ENCODE data around the gene BMAL1. TPM values are rescaled to one million over a fixed set of nuclear protein-coding genes. Genes with fewer than 3 reads are reported as not detected.

BMAL1 gene
- total and polyA plus RNA-seq, 2 donors (not counting 3 experiments of a cell fraction or from before 2014, with no cell fraction given), result 5.8 to 10.1 TPM

DNA sequence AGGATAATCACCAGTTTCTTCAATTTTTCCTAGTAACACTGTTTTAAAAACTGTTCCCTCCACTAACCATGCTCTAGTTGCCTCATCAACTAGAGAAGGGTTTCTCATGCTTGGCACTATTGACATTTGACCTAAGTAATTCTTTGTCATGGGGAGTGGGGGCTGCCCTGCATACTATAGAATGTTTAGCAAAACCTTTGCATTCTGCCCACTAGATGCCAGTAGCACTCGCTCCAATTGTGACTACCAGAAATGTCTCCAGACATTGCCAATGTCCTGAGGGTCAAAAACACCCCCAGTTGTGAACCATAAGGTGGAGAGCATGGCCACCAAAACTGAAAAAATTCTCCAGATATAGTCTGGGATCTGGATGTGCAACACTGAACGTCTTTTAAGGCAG is 27.6 kb upstream of the BMAL1 start:
- Histone ChIP-seq H3K79me2 (ENCODE audit: control insufficient read depth, insufficient read depth, low read length) (no peaks in the 10 kb centered on the region), H3K9ac (replicated peaks; ENCODE audit: extremely low read depth, insufficient read depth, low read length) (no peak overlapping the region), H3K9me1 (replicated peaks; ENCODE audit: control insufficient read depth, extremely low read depth, insufficient read depth, low read length) (no peaks in the 10 kb centered on the region), H3K27me3 (ENCODE audit: control insufficient read depth in 2 of 2, insufficient read depth in 2 of 2, low read length in 2 of 2) (peaks cover 24 to 25% of the 10 kb centered on the region in 2 experiments), H3K4me2 (ENCODE audit: insufficient read depth, low read length) (no peak overlapping the region), H3K27ac (ENCODE audit: insufficient read depth, low read depth, low read length) (no peak overlapping the region), H3K9me3 (replicated peaks; ENCODE audit: control insufficient read depth, insufficient read depth, low read length) (no peaks in the 10 kb centered on the region), H3K4me1 (ENCODE audit: control insufficient read depth, extremely low read depth, insufficient read depth, low read length) (no peaks in the 10 kb centered on the region), H4K20me1 (replicated peaks; ENCODE audit: control insufficient read depth, extremely low read depth, insufficient read depth, low read length) (no peaks in the 10 kb centered on the region), H2AFZ (ENCODE audit: low read depth, low read length) (no peak overlapping the region), H3K36me3 (ENCODE audit: control insufficient read depth in 2 of 2, extremely low read depth in 1 of 2, insufficient read depth in 2 of 2, low read length in 2 of 2) (no peaks in the 10 kb centered on the region), H3K4me3 (replicated peaks in 1 of 3; ENCODE audit: insufficient read depth in 1 of 3, low read depth in 1 of 3, low read length in 3 of 3) (no peak overlapping the region)
- peak; percentile 3 for DNase-seq (ENCODE audit: low read depth, low spot score)
- no peak for FAIRE-seq
- intact Hi-C loops (cut with micrococcal nuclease) (loop anchor here (1.0 kb wide), 2 partner anchors 85 to 94 kb away; no protein-coding TSS in a partner anchor), dilution Hi-C loops (cut with MboI; ENCODE audit: extremely low pct_ligation_motif_present, low sequenced_read_pairs) (no loop called here)
- POLR2A ChIA-PET, result no interaction called here
- TF ChIP-seq, protein P1, sequence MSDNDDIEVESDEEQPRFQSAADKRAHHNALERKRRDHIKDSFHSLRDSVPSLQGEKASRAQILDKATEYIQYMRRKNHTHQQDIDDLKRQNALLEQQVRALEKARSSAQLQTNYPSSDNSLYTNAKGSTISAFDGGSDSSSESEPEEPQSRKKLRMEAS (IDR thresholded peaks at IDR 0.05; ENCODE audit: insufficient read depth, insufficient read length), result no peak
- TF ChIP-seq, protein P2, sequence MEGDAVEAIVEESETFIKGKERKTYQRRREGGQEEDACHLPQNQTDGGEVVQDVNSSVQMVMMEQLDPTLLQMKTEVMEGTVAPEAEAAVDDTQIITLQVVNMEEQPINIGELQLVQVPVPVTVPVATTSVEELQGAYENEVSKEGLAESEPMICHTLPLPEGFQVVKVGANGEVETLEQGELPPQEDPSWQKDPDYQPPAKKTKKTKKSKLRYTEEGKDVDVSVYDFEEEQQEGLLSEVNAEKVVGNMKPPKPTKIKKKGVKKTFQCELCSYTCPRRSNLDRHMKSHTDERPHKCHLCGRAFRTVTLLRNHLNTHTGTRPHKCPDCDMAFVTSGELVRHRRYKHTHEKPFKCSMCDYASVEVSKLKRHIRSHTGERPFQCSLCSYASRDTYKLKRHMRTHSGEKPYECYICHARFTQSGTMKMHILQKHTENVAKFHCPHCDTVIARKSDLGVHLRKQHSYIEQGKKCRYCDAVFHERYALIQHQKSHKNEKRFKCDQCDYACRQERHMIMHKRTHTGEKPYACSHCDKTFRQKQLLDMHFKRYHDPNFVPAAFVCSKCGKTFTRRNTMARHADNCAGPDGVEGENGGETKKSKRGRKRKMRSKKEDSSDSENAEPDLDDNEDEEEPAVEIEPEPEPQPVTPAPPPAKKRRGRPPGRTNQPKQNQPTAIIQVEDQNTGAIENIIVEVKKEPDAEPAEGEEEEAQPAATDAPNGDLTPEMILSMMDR (IDR thresholded peaks at IDR 0.05; ENCODE audit: extremely low read depth in 1 of 2, insufficient read depth in 1 of 2, low read depth in 1 of 2, low read length in 2 of 2), result no peak
- TF ChIP-seq MYC (IDR thresholded peaks at IDR 0.05; ENCODE audit: low read depth, low read length), result no peak
- no peak for TF ChIP-seq FOS (IDR thresholded peaks at IDR 0.05; ENCODE audit: borderline replicate concordance, insufficient read depth, low read length)
- no peak for TF ChIP-seq EZH2 (IDR thresholded peaks at IDR 0.05; ENCODE audit: borderline replicate concordance, low read depth, low read length, severe bottlenecking)
- no peak for TF ChIP-seq POLR2A (IDR thresholded peaks at IDR 0.05; ENCODE audit: low read depth, low read length)
- no peak for TF ChIP-seq GATA2 (IDR thresholded peaks at IDR 0.05; ENCODE audit: insufficient read depth, insufficient read length, low read depth, low read length)
- TF ChIP-seq JUN (IDR thresholded peaks at IDR 0.05; ENCODE audit: borderline replicate concordance, insufficient read depth, insufficient read length, low read depth), result no peak
- TF ChIP-seq POLR2AphosphoS5 (IDR thresholded peaks at IDR 0.05; ENCODE audit: insufficient read depth, low read depth, low read length), result no peak
- no TSS peak for BruUV-seq (replicated peaks)
- CTCF ChIA-PET, result interaction anchor here (0.9 to 4.3 kb wide), 11 partner anchors 11 to 286 kb away, joined by 3 to 25 read pairs (median 5); no protein-coding TSS in a partner anchor
